GM21717 (cell line): ENCODE measurements around the gene MESD.

Source experiments
- ATAC-seq: cut with Tn5 transposase; IDR thresholded peaks from one replicate; pipeline ENCODE4 v1.9.1; 2021; ENCODE audit warnings: mild to moderate bottlenecking, moderate library complexity; ENCODE audit not compliant: unreplicated experiment

Gene MESD

GRCh38 chr15:80989518-80990478 lies at the start of gene MESD:
MESD (minus strand) TSS chr15:80989819; CDS start chr15:80989791, 28 bp downstream.
- peak; percentile 94 for ATAC-seq

- no peak for ATAC-seq
Measured at GRCh38 chr15:81038975-81039607, 49.5 kb upstream of the MESD start.

GRCh38 chr15:81037952-81038743 lies 48.5 kb upstream of the MESD start:
- no peak for ATAC-seq

GRCh38 chr15:81033508-81033907 lies 43.9 kb upstream of the MESD start:
- ATAC-seq = no peak

GRCh38 chr15:81032818-81033217 lies 43.2 kb upstream of the MESD start:
- no peak for ATAC-seq

- ATAC-seq = no peak
Measured at GRCh38 chr15:81032355-81032754, 42.7 kb upstream of the MESD start.

GRCh38 chr15:81031203-81031602 lies 41.6 kb upstream of the MESD start:
- ATAC-seq = no peak

GRCh38 chr15:81030301-81030750 lies 40.7 kb upstream of the MESD start:
- no peak for ATAC-seq

GRCh38 chr15:81029414-81030300 lies 40.0 kb upstream of the MESD start:
- no peak for ATAC-seq

GRCh38 chr15:81026836-81027599 lies 37.4 kb upstream of the MESD start:
- ATAC-seq = no peak

- ATAC-seq = no peak
Measured at GRCh38 chr15:81025721-81026370, 36.2 kb upstream of the MESD start.

GRCh38 chr15:81024936-81025335 lies 35.3 kb upstream of the MESD start:
- no peak for ATAC-seq

- no peak for ATAC-seq
Measured at GRCh38 chr15:81024265-81024872, 34.8 kb upstream of the MESD start.

- ATAC-seq = peak; percentile 91
Measured at GRCh38 chr15:81023483-81024264, 34.1 kb upstream of the MESD start.

- no peak for ATAC-seq
Measured at GRCh38 chr15:81021321-81021720, 31.7 kb upstream of the MESD start.

- ATAC-seq = no peak
Measured at GRCh38 chr15:81018197-81018596, 28.6 kb upstream of the MESD start.

- no peak for ATAC-seq
Measured at GRCh38 chr15:81016489-81017068, 27.0 kb upstream of the MESD start.
